Activated T-cell treated with anti-CD3 and anti-CD28 coated beads for 4 hours (primary cell): ENCODE data around the gene CDCP2.

ENCODE experiments used
- DNase-seq: peaks from one replicate; pipeline ENCODE4 v3.0.0-alpha.2; 2020

The CDCP2 gene

DNA sequence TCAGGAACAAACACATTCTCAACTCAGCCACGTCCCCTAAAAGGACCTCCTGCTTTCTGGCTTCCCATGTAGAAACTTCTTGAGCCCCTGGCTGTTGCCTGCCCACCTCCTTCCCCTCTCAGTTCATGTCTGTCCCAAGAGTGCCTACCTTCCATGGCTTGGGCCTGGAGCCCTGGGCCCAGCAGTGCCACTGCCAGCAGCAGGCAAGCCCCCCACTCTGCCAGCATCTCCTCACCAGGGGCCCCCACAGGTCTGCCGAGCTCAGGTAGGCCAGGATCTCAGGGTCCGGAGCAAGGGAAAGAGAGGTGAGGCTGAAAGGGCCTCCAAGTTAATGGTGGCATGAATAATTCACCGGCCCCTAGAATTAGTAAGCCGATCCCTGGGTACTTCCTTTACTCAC is at the start of gene CDCP2:
CDCP2 (minus strand) TSS at position 305 of the 400 bp plus-strand sequence; CDS start at position 227, 78 bp downstream.
- no peak for DNase-seq

DNA sequence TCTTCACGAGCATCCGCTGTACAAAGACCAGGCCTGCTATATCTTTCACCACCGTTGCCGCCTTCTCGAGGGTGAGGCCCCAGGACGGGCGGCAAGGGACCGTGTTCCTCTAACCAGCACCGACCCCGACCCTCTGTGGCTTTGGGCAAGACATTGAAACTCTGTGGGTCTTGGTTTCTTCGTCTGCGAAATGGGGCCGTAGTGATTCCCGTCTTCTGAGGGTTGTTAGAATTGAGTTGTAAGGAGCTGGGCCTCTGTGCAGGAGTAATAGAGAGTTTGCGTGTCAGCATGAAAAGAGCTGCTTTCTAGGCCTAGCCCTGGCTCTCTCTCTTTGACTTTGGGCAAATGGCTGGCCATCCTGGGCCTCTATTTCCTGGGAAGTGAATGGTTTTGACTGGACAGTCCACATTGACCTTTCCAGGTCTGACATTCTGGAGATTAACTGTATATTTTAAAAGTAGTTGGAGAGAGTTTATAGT is 47.8 kb upstream of the CDCP2 start:
- DNase-seq, result no peak

DNA sequence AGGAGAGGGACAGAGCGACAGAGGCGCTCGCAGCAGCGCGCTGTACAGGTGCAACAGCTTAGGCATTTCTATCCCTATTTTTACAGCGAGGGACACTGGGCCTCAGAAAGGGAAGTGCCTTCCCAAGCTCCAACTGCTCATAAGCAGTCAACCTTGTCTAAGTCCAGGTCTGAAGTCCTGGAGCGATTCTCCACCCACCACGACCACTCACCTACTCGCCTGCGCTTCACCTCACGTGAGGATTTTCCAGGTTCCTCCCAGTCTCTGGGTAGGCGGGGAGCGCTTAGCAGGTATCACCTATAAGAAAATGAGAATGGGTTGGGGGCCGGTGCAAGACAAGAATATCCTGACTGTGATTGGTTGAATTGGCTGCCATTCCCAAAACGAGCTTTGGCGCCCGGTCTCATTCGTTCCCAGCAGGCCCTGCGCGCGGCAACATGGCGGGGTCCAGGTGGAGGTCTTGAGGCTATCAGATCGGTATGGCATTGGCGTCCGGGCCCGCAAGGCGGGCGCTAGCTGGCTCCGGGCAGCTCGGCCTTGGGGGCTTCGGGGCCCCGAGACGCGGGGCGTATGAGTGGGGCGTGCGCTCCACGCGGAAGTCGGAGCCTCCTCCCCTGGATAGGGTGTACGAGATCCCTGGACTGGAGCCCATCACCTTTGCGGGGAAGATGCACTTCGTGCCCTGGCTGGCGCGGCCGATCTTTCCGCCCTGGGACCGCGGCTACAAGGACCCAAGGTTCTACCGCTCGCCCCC is 47.1 kb upstream of the CDCP2 start, which contains the start of the genes CYB5RL and MRPL37:
CYB5RL (minus strand) TSS at position 266 of the 754 bp plus-strand sequence. CDS start 4,414 bp downstream, outside the sequence.
MRPL37 (plus strand) TSS at position 403 of the 754 bp plus-strand sequence; CDS start at position 480, 77 bp downstream.
- peak; percentile 84 for DNase-seq

DNA sequence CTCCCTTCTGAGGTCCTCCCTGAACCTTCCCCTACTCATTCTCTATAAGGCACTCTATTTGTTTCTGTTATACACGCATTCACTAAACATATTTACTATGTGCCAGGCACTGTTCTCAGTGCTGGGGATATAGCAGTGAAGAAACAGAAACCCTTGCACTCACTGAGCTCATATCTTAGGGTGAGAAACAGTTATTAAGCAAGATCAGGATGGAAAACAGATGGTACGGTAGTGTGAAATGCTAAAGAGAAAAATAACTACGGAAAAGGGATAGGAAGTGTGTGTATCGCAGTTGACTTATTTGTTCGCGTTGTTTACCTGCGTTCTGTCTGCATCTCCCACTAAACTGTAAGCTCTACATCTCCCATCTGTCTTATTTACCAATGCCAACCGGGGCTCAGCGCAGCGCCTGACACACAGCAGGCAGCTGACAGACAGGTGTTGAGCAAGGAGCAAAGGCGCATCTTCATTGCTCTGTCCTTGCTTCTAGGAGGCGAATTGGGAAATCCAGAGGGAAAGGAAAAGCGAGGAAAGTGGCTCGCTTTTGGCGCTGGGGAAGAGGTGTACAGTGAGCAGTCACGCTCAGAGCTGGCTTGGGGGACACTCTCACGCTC is 46.5 kb upstream of the CDCP2 start:
- DNase-seq, result no peak

DNA sequence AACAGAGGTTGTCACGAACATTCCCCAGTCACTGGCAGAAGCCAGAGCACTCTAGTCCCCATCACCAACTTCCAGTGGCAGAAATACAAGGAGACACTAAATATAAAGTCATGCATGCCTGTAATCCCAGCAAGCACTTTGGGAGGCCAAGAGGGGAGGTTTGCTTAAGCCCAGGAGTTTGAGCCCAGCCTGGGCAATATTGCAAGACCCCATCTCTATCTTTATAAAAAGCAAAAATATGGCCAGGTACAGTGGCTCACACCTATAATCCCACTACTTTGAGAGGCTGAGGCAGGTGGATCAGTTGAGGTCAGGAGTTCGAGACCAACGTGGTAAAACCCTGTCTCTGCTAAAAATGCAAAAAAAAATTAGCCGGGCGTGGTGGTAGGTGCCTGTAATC is 40.7 kb upstream of the CDCP2 start:
- no peak for DNase-seq

DNA sequence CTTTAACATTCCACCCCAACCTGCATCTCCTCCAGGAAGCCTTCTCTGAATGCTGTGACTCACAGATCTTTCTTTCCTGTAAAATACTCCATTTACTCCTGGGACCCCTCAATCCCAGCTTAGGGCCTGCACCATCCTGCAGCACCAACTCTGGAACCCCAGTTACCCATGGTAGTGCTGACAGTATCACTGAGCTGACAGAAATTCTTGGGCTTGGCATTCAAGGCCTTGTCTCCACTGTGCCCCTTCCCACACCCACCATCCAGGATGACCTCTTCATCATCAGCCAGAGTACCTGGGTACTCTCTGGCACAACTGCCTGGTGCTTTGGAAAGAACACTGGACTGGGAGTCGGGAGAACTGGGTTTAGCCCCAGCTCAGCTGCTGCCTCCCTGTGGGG is 38.7 kb upstream of the CDCP2 start:
- DNase-seq, result no peak

DNA sequence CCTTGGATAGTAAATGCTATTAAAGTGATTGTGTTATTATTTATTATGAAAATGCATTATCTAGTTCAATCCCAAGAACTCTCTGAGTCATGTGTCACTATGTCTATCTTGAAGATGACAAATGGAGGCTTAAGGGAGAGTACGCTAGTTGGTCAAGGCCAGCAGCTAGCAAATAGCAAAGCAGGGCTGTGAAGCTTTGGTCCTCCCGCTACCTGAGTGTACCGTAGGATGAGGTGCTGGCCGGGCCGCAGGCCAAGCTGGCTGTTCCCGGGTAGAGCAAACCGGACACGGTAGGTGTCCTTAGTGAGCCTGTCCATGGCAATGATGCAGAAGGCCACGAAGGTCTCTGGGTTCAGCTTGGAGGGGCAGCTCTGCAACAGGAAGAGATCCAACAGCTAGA is 37.7 kb upstream of the CDCP2 start:
- DNase-seq, result no peak

DNA sequence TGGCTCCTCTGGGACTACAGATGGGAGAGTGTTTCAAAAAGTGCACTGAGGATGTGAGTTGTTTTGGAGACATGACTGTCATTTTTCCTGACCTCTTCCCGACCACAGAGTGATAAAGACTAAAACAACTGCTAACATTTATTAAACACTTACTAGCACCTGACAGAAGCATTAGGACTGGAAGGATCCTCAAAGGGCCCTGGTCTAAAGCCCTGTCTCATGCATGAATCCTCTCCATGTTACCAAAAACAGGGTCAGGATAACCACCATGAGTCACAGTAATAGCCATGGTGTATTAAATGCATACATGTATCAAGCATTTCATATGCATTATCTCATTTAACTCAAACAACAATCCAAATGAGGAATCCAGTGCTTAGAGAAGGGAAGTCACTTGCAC is 35.5 kb upstream of the CDCP2 start:
- DNase-seq, result no peak

DNA sequence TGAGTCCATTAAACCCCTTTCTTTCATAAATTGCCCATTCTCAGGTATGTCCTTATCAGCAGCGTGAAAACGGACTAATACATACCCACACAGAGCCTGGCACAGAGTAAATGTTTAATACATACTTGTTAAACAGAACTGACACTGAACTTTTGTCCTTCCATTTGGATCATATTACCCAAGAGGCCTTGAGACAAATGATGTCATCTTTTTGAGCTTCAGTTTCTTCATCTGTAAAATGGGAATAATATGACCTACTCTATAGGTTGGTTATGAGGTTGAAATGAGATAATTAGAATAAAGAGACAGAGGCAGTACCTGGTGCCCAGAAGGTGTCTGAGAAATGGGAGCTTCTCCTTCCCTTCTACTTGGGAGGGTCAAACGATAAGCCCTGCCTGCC is 33.3 kb upstream of the CDCP2 start:
- no peak for DNase-seq

DNA sequence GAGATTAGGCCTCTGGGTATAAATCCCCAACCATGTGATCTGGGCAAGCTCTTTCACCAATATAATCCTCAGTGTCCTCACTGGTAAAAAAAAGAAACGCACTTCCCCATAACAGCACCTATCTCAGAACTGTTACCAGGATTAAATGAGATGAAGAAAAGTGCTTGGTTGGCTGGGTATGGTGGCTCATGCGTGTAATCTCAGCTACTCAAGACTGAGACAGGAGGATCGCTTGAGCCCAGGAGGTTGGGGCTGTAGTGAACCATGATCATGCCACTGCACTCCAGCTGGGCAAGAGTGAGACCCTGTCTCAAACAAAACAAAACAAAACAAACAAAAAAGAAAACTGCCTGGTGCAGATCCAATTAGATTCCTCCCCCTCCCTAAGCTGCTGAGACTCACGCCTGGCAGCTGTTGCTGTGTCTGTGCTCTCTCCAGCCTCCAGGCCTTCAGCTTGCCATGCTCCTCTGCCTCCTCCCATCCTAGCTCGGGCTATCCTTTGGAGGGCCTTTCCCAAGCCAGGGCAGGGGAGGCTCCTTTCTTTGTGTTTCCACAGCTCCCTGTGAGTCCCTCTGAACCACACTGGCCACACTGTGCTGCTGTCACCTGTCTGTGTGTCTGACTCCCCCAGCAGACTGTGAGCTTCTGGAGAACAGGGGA is 28.0 kb upstream of the CDCP2 start:
- no peak for DNase-seq

DNA sequence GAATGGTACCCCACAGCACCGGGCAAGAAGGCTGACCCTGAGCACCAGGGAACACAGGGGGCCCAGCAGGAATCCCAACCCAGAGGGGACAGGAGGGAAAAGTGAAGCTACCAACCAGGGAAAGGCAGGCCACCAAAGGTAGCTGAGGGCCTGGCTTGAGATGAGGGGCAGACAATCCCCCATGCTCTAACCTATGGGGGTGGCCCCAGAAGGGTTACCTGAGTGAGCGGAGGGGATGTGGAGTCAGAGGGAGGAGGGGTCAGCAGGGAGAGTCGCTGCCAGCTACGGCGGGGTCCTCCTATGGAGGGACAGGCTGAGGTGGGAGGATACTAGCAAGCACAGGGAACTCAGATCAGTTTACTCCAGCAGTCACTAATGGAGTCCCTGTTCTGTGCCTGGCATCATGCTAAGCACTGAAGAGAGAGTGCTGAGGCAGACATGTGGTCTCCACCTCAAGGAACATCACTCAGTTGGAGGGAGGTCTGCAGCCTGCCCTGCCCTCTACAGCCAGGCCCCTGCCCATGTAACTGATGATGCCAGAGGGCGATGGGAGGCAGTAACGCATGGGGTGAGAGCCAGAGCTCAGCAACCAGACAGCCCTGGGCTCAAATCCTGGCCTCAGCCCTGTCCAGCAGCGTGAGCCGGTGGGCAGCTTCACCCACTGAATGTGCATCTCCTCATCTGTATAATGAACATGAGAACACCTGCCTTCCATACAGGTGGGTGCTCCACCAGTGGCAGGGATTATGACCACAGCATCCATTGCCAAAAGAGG is 25.7 kb upstream of the CDCP2 start:
- no peak for DNase-seq

DNA sequence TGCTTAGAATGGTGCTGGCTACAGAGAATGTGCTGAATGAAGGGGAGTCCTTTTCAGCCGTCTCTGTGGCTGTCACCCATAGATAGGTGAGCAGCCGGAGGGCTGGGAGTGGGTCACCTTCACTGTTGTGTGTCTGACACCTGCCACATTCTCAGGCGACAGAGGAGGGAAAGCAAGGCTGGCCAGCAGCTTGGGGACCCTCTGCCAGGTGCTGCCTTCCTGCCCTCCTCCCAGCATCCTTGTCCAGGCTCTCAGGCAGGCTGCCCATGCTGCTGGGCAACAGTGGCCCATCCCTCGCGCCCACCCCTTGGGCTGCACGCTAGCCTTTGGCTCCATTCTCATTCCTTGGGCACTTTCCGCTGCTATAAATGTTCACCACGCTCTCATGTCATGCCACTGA is 24.9 kb upstream of the CDCP2 start:
- DNase-seq, result no peak

DNA sequence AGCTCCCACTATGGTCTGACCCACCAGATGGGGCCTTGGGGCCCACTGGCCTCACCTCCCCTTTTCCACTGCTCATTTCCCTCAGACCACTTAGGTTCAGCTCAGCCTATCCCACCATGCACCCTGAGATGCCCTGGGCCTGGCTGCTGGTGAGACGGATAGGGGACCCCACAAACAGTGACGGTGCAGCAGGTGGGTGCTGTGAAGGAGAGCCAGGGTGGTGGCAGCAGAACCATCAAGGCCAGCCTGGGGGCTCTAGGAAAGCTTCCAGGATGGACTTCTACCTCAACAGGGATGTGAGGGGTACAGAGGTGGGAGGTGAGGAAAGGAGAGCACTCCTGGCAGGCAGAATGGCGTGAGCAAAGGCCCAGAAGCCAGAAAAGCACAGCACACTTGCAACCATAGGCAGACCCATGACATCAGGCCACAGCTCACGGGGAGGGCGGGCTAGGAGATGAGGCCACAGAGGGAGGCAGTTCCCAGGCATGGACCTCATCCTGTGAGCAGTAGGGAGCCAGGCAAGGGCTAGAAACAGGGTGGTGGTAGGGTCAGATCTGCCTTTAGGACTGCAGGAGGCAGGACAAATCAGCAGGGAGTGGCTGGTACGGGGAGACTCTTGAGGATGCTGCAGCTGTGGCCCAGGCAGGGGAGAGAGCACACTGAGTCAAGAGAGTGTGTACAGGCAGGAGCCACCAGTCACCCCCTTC is 24.0 kb upstream of the CDCP2 start:
- DNase-seq, result no peak

DNA sequence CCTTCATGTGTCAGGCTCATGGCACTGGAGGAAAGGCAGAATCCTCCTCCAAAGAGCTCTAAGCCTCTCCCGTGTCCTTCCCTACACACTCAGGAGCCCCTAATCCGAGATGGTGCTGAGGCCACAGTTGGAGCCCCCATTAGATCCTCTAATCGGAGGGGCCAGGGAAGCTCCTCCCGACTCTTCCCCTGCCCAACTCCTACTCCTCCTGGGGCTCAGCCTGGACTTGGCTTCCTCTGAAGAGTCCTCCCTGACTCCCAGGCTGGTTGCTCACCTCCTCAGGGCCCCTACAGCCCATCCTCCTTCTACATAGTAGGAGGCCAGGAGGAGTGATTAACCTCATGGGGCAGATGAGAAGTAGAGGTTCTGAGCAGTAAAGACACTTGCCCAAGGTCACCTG is 21.3 kb upstream of the CDCP2 start:
- DNase-seq, result no peak

DNA sequence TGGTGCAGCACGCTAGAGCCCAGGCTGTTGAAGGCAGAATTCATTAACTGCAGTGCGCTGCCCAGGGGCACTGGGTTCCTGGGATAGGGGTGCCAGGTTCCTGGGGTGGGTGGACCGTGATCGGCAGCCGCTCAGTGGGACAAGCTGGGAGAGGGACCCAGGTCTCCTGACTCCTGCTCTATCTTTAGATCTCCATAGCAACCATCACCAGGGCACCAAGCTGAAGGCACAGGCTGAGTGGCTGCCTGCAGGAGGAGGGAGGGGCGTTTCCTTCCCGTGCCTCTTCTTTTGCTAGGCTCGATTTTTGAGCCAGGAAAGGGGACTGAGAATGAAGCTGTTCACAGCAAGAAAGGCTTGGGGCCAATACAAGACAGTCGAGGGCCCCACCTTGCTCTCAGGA is 20.9 kb upstream of the CDCP2 start:
- no peak for DNase-seq

DNA sequence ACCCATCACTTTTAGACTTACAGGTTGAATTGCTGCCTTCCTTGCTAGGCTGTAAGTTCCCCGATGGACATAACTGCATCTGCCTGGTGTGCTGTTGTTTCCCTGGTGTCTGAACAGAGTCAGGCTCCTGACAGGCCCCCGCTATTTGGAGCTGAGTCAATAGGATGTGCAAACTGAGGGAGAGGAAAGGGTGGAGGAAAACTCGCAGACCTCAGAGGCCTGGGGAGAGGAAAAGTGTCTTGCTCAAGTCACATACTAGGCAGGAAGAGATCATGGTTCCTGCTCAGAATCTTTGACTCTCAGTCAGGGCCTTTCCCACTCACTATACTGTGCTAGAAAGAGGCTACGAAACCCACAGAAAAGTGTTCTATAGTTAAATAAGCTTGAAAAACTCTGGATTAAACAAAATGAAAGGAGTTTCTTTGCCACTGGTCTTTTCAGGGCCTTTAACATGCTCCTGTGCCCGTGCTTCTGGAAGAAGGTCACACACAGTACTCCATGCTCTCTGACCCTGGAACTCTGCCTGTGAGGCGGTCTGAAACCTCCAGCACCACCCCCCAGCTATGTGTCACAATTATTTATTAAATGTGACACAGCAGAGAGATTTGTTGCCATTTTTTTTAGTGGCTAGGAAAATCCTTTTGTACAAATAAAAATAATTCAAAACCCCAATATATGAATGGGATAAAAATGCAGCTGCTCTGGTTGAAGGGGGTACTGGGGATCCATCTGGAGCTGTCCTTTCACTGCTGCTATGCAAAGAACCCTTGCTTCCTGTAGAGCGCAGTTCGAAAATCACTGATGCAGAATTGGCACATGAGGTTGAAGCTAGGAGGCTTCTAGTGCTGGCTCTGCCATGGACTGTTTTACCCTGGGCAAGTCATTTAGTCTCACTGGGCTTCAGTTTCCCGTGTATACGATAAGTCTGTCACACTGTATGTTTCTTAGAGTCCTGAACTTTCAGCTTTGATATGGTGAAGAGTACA is 20.1 kb upstream of the CDCP2 start:
- DNase-seq, result no peak

DNA sequence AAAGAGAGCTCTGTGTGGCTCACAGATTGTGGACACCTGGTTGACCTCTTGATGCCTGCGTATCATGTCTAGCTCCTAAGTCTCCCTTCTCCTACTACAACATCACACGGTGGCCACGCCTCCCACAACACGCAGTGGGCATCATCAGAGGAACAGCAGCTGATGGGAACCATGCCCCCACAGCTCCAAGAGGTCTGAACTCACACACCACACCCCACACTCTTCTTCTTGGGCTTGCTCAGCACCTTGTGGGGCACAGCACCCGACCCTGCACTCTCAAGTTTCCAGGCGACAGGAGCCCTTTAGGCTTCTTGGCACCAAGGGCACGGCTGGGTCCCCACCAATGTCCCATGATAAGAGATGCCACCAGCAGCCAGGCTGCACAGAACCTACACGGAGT is 18.8 kb upstream of the CDCP2 start:
- DNase-seq, result no peak

DNA sequence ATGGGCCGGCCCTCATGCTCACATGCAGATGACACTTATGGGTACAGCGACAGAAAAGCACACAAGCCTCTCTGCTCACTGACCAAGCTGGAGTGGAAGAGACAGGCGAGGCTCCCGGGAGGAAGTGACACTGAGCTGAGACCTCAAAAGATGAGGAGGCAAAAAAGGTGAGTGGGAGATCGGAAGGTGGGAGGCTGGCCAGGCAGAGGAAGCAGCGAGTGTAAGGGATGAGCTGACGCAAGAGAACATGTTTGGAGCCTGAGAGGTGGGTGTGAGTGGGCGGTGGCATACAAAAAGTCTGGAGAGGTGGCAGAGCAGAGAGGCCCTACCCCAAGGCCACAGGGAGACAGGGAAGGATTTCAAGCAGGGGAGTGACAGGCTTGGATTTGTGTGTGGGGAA is 18.2 kb upstream of the CDCP2 start:
- no peak for DNase-seq

DNA sequence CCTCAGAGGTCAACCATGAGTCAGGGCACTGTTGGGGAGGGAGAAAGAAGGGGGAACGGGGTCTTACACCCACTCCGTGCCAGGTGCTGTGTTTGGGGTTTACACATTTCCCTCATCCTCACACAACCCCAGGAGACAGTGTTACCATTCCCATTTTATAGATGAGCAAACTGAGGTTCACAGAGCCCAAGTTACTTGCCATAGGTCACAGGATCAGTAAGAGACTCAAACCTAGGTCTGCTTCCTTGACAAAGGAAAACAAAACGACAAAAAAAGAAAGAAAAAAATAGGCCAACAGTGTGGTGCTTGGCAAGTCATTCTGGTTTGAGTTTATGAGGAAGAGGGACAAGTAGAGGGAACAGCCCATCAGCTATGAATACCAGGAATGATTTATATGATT is 16.3 kb upstream of the CDCP2 start:
- DNase-seq, result no peak

DNA sequence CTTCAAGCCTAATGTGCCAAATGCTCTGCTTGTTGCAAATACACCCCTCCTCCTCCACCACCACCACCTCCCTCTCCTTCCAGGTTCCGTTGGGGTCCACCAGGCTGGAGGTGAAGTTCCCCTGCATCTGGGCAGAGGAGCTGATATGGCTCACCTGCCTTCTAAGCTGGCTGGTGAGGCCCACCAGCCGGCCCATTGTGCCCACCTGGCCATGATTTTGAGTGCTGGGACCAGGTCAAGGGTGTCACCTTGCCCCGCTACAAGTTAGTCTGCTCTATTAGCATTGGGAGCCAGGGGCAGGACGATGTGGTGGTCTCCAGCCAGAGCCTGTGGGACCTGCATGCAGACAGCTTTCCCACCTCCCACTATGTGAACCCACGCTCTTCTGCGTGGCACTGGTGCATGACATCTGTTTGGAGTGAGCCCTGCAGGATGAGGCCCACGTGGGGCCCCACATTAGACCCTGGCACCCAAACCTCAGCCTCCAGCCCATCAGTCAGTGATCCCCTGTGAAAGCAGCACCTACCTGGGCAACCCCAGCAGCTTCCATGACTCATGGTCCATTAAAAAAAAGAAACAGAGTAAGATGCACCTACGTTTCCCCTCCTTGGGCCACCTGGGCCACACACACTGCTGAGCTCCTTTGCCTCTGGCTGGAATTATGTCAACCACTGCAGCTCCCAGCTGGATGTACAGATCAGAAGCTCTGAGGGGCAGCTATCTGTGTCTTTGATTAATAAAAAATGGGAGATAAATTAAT is 15.6 kb upstream of the CDCP2 start:
- no peak for DNase-seq
